RWPE1 (cell line): ENCODE measurements around the gene PTGDR.

Experiments used
- CTCF ChIA-PET: fragments of 350-600 bp; sonication (Branson Sonifier 250); formaldehyde crosslinking; extraction: SDS; loops from one replicate; lab custom pipeline; 2021; lab: Yijun Ruan, JAX
- POLR2A ChIA-PET: fragments of 400-600 bp; formaldehyde crosslinking; extraction: SDS; loops from one replicate; lab custom pipeline; 2020; ENCODE audit warnings: antibody characterized with exemption; ENCODE audit not compliant: low non-redundant PET; lab: Yijun Ruan, JAX
- DNase-seq: peaks from one replicate; pipeline ENCODE4 v3.0.0; 2012; ENCODE audit warnings: low spot score
- H3K27ac ChIP-seq: fragments of 450-650 bp; 2 replicates; pipeline ENCODE4 v1.5.1; 2017
- TF ChIP-seq, protein P1 (sequence below): fragments of 450-650 bp; conservative IDR thresholded peaks from 2 replicates; pipeline ENCODE4 v1.5.1; 2017; ENCODE audit warnings: low read depth, mild to moderate bottlenecking

PTGDR gene

DNA sequence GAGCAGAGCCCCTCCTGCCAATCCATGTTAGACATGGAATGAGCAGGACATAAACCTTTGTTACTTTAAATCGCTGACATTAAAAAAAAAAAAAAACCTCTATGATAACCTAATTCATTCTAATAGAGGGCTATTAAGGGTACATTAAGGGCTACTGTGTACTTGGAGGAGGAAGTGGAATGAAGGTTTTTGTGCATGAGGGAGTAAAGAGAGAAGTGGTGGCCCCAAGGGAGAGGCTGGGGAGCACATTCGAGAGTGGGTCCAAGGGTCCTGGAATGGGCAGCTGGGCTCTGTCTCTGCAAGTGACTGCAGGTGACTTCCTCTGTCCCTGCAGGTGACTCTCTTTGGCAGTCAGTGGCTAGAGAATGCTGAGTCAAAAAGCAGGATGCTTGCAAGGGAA lies 32.1 kb upstream of the PTGDR start:
- no peak for DNase-seq
- CTCF ChIA-PET: no interaction called here
- POLR2A ChIA-PET: no interaction called here
- TF ChIP-seq, protein P1, sequence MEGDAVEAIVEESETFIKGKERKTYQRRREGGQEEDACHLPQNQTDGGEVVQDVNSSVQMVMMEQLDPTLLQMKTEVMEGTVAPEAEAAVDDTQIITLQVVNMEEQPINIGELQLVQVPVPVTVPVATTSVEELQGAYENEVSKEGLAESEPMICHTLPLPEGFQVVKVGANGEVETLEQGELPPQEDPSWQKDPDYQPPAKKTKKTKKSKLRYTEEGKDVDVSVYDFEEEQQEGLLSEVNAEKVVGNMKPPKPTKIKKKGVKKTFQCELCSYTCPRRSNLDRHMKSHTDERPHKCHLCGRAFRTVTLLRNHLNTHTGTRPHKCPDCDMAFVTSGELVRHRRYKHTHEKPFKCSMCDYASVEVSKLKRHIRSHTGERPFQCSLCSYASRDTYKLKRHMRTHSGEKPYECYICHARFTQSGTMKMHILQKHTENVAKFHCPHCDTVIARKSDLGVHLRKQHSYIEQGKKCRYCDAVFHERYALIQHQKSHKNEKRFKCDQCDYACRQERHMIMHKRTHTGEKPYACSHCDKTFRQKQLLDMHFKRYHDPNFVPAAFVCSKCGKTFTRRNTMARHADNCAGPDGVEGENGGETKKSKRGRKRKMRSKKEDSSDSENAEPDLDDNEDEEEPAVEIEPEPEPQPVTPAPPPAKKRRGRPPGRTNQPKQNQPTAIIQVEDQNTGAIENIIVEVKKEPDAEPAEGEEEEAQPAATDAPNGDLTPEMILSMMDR: no peak
- H3K27ac ChIP-seq: no peak overlapping the region

DNA sequence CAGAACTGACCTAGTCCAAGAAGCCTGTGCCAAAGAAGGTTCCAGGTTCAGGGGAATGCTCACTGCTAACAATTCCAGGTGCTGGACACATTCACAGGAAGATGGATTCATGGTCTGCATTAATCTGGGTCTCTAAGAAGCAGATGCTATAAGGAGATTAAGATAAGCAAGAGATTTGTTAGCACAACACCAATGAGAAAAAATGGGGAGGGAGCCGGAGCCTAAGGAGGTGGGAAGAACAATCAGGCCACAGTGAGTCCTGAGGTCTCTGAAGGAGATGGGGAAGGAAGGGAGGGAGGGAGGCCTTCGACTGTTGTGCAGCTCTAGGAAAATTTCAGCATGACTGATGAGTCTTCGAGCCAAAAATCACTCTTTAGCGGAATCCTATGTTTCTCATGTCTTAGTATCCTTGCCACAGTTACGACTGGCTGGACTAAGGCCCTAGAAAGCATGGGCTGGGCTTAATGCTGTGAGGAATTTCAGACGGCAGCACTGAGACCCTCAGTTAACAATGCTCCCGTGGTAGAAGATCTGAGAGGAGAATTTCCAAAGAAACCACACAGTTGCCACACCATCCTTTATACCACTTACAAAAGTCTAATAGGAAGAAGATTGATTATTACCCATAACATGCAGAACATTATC lies 31.5 kb upstream of the PTGDR start:
- DNase-seq: no peak
- ChIA-PET CTCF (no interaction called here), POLR2A (no interaction called here)
- no peak overlapping the region for H3K27ac ChIP-seq
- TF ChIP-seq, protein P1: no peak

DNA sequence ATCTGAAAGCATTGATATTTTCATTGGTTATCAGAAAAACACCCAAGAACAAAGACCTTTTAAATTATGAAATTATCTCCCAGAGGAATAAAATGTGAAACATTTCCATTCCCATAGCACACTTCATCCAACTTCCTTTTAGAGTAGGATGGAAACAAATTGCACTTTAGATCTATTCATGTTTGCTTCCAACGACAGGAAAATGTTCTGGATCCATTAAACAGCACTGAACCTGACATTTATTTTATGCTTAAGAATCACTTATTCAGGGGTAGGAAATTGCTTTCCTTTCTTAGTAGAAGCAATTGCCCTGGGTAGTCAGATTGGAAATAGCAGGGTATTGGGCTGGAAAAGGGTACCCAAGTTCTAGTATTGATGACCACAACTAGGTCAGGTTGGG lies 28.8 kb upstream of the PTGDR start:
- ChIA-PET POLR2A (no interaction called here), CTCF (no interaction called here)

DNA sequence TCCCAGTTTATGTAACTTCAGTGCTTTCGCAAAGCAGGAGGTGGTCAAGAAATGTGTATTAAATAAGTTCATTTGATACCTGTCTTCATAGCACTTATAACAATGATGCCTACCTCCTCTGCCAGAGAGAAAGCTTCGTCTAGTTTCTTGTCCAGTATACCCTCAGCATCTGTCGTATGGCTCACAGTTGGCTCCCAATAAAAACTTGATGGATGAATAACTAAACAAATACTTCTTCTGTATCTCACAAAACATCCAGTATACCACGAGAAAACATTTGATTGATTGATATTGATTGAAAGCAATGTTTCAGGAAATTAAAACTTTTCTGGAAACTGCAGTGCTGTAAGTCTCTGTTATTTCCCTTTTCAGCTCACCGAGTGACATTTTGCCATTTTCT lies 26.9 kb upstream of the PTGDR start:
- DNase-seq: no peak
- CTCF ChIA-PET: interaction anchor here (0.6 kb wide), 1 partner anchor 1792 kb away, joined by 3 read pairs; no protein-coding TSS in a partner anchor
- POLR2A ChIA-PET: interaction anchor here (0.6 kb wide), 1 partner anchor 110 kb away, joined by 4 read pairs; no protein-coding TSS in a partner anchor
- no peak overlapping the region for H3K27ac ChIP-seq
- TF ChIP-seq, protein P1: no peak

More for the DNA sequence above, 28.8 kb upstream of the PTGDR start:
- TF ChIP-seq, protein P1: no peak
- no peak for DNase-seq
- H3K27ac ChIP-seq: no peak overlapping the region

DNA sequence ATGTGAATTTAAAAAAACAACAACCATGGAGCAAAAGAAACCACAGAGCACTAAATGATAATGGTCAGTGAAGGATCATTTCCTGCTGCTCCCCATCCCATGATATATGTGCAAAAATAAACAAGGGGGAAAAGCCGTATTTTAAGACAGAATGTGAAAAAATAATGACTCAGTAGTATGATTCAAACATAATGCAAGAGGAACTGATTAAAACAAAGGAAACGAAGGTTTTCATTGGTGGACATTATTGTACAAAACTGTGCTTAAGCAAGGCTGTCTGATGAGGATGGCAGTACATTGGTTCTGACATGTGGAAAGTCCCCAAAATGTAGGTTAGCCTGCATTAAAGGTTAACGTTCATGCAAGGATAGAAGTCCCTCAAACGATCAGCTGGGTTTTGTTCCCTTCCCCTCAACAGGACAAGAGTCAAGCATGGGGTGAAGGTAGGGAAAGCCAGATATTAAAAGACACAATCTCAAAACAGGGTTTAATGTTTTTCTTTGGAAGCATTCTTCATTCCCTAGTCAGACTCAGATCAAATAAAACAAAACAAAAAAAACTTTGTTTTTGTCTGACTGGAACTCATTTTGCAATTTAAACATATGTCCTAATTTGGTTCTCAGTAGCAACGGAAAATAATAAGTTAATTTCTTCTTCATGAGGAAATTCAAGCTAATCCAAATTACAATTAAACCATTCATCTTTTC lies 26.3 kb upstream of the PTGDR start:
- TF ChIP-seq, protein P1: no peak
- POLR2A ChIA-PET: no interaction called here
- CTCF ChIA-PET: interaction anchor here (0.6 kb wide), 1 partner anchor 1791 kb away, joined by 3 read pairs; no protein-coding TSS in a partner anchor
- H3K27ac ChIP-seq: no peak overlapping the region
- peak; percentile 8 for DNase-seq

DNA sequence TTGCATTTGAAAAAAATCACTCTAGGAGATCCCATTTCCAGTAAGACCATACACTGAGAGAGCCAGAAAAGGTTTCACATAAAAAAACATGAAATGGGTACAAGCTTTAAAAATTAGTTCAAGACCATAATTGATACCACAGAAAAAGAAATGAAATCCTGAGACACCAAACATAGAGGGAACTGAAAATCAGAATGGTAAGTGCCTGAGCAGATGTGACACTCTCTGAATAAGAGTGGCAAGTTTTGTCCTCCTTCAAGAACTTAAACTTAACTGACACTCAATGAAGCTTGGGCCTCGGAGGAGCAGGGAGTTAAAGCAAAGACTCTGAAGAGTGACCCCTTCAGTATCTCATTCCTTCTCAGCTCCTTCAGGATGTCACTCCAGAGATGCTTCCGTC lies 23.2 kb upstream of the PTGDR start:
- H3K27ac ChIP-seq: no peak overlapping the region
- DNase-seq: no peak
- POLR2A ChIA-PET: no interaction called here
- CTCF ChIA-PET: no interaction called here
- TF ChIP-seq, protein P1: no peak
